HG02763 (cell line): Measurements from ENCODE around the gene TLE4.

Experiments used
- ATAC-seq: cut with Tn5 transposase; IDR thresholded peaks from one replicate; pipeline ENCODE4 v1.9.1; 2021; ENCODE audit warnings: mild to moderate bottlenecking, moderate library complexity; ENCODE audit not compliant: unreplicated experiment

TLE4 gene

GRCh38 chr9:79684711-79685575 lies 113.2 kb downstream of the TLE4 start:
- no peak for ATAC-seq

GRCh38 chr9:79685577-79685976 lies 113.8 kb downstream of the TLE4 start:
- ATAC-seq, result no peak

- no peak for ATAC-seq
Observed at GRCh38 chr9:79686381-79687130, 114.8 kb downstream of the TLE4 start.

GRCh38 chr9:79687131-79687447 lies 115.3 kb downstream of the TLE4 start:
- ATAC-seq, result no peak

GRCh38 chr9:79688363-79688762 lies 116.6 kb downstream of the TLE4 start:
- no peak for ATAC-seq

- ATAC-seq, result no peak
Observed at GRCh38 chr9:79689576-79689975, 117.8 kb downstream of the TLE4 start.

GRCh38 chr9:79691496-79691895 lies 119.7 kb downstream of the TLE4 start:
- no peak for ATAC-seq

GRCh38 chr9:79692857-79693571 lies 121.2 kb downstream of the TLE4 start:
- no peak for ATAC-seq

- ATAC-seq, result no peak
Observed at GRCh38 chr9:79693750-79694149, 122.0 kb downstream of the TLE4 start.

- no peak for ATAC-seq
Observed at GRCh38 chr9:79694208-79694607, 122.4 kb downstream of the TLE4 start.

- ATAC-seq, result no peak
Observed at GRCh38 chr9:79694676-79695400, 123.1 kb downstream of the TLE4 start.

- ATAC-seq, result no peak
Observed at GRCh38 chr9:79695531-79696175, 123.9 kb downstream of the TLE4 start.

- no peak for ATAC-seq
Observed at GRCh38 chr9:79698967-79699366, 127.2 kb downstream of the TLE4 start.

- no peak for ATAC-seq
Observed at GRCh38 chr9:79699479-79699878, 127.7 kb downstream of the TLE4 start.

GRCh38 chr9:79700607-79701360 lies 129.0 kb downstream of the TLE4 start:
- no peak for ATAC-seq

GRCh38 chr9:79701651-79702050 lies 129.9 kb downstream of the TLE4 start:
- ATAC-seq, result no peak

GRCh38 chr9:79705704-79706103 lies 133.9 kb downstream of the TLE4 start:
- ATAC-seq, result no peak

- ATAC-seq, result no peak
Observed at GRCh38 chr9:79706512-79706911, 134.7 kb downstream of the TLE4 start.

- no peak for ATAC-seq
Observed at GRCh38 chr9:79707589-79707988, 135.8 kb downstream of the TLE4 start.

GRCh38 chr9:79708541-79708940 lies 136.8 kb downstream of the TLE4 start:
- ATAC-seq, result no peak
